Thyroid gland (tissue), 4 donors: ENCODE results near the gene NUBP1. TPM values are rescaled to one million over a fixed set of nuclear protein-coding genes. Genes with fewer than 3 reads are reported as not detected.

Experiments
- DNase-seq, 2 donors: peaks; one replicate each; pipeline ENCODE4 v3.0.0-alpha.2; 2019
- H3K27ac ChIP-seq, 3 donors: fragments of 200-600 bp; sonication (generic); 1 replicate in 2 of 3; 2 replicates in 1 of 3; pipeline ENCODE4 v1.5.1; 2016 to 2019; ENCODE audit warnings: mild to moderate bottlenecking in 1 of 3, moderate library complexity in 1 of 3
- H3K27me3 ChIP-seq: fragments of 200-600 bp; sonication (generic); one replicate; pipeline ENCODE4 v1.5.1; 2019
- H3K36me3 ChIP-seq, 2 donors: fragments of 200-600 bp; sonication (generic); one replicate each; pipeline ENCODE4 v1.5.1; 2016 to 2019
- H3K4me1 ChIP-seq, 2 donors: fragments of 200-600 bp; sonication (generic); one replicate each; pipeline ENCODE4 v1.5.1; 2017 to 2019
- H3K4me3 ChIP-seq, 3 donors: fragments of 200-600 bp; sonication (generic); replicated peaks in 1 of 3; 1 replicate in 2 of 3; 2 replicates in 1 of 3; pipeline ENCODE4 v1.5.1; 2016; ENCODE audit warnings: mild to moderate bottlenecking in 1 of 3
- H3K9me3 ChIP-seq: fragments of 200-600 bp; sonication (generic); one replicate; pipeline ENCODE4 v1.5.1; 2017
- POLR2A ChIP-seq, 2 donors: fragments of 450-650 bp; IDR thresholded peaks; one replicate each; pipeline ENCODE4 v1.6.1; 2017; ENCODE audit warnings: antibody characterized with exemption in 2 of 2, mild to moderate bottlenecking in 2 of 2, moderate library complexity in 1 of 2
- WGBS, 2 donors: methylation state at CpG; one replicate each; pipeline ENCODE4 v1.1.5; 2017; 5-methylcytosine and 5-hydroxymethylcytosine counted together
- intact Hi-C: fragments of 100-400 bp; cut with DNase I; formaldehyde crosslinking; loops from one replicate; pipeline ENCODE4 v1.15.1; 2023
- total RNA-seq, 4 donors: library from RNA; depleted of rRNA; stranded (reverse); fragments of >200 nt; gene quantifications; one replicate each; pipeline ENCODE4 v1.2.3, GENCODE V29; 2016
- TF ChIP-seq, protein P1 (sequence below), 6 experiments: fragments of 200-600 bp in 3 of 6; fragments of 450-650 bp in 3 of 6; sonication (generic) in 3 of 6; IDR thresholded peaks; one replicate each; pipeline ENCODE4 v1.5.1; 2016 to 2019; ENCODE audit warnings: antibody characterized with exemption in 6 of 6, mild to moderate bottlenecking in 2 of 6, inconsistent platforms in 1 of 6, moderate library complexity in 1 of 6

NUBP1 gene
- total RNA-seq, 4 donors from 2014 or later, result 28.0 to 42.4 (median 33.6) TPM

DNA sequence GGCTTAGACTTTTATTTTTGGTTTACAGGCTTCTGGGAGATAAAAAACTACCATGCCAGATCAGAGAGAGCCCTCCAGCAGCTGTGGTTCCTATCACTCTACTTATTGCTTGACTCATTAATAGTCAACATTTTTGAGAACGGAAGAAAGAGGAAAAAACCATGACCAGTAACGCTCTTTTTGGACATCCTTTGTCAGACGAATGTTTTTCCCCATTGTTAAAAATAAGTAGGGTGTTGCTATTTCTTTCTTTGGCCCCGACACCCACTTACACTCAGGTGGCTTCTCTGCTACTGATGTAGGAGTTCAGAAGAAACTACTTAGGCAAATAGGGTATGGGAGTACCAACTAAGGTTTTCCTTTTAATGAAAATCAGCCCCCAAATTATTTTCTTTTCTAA is 47.4 kb downstream of the NUBP1 start:
- no peak for TF ChIP-seq POLR2A (IDR thresholded peaks at IDR 0.05)
- TF ChIP-seq, protein P1, sequence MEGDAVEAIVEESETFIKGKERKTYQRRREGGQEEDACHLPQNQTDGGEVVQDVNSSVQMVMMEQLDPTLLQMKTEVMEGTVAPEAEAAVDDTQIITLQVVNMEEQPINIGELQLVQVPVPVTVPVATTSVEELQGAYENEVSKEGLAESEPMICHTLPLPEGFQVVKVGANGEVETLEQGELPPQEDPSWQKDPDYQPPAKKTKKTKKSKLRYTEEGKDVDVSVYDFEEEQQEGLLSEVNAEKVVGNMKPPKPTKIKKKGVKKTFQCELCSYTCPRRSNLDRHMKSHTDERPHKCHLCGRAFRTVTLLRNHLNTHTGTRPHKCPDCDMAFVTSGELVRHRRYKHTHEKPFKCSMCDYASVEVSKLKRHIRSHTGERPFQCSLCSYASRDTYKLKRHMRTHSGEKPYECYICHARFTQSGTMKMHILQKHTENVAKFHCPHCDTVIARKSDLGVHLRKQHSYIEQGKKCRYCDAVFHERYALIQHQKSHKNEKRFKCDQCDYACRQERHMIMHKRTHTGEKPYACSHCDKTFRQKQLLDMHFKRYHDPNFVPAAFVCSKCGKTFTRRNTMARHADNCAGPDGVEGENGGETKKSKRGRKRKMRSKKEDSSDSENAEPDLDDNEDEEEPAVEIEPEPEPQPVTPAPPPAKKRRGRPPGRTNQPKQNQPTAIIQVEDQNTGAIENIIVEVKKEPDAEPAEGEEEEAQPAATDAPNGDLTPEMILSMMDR (IDR thresholded peaks at IDR 0.05), result no peak
- no peak overlapping the region for H3K27ac ChIP-seq
- DNase-seq, result no peak
- H3K4me1 ChIP-seq, result no peaks in the 10 kb centered on the region
- no peaks in the 10 kb centered on the region for H3K36me3 ChIP-seq
- no peak overlapping the region for H3K4me3 ChIP-seq
- no peaks in the 10 kb centered on the region for H3K27me3 ChIP-seq
- 83 to 85% methylated on average over 4 of the region's 4 CpGs for WGBS, 2 donors
- intact Hi-C loops, result no loop called here
- H3K9me3 ChIP-seq, result no peaks in the 10 kb centered on the region

DNA sequence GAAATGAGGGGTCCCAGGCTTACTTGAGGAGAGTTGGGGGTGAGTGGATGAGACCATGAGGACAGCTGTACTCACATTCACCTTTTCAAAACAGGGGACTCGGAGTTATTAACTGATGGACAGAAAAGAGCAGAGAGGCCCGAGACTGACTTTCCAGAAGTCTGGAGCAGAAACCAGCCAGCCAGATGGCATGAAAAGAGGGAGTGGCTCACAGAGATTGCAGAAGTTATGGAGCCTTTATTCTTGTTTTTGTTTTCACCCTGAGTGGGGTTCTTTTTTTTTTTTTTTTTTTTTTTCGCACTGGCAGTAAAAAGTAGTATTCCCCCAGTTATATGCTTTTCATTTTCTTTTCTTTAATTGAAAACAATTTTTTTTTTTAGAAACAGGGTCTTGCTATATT is 56.1 kb downstream of the NUBP1 start:
- WGBS, 2 donors, result 88 to 94% methylated on average over 3 of the region's 3 CpGs

DNA sequence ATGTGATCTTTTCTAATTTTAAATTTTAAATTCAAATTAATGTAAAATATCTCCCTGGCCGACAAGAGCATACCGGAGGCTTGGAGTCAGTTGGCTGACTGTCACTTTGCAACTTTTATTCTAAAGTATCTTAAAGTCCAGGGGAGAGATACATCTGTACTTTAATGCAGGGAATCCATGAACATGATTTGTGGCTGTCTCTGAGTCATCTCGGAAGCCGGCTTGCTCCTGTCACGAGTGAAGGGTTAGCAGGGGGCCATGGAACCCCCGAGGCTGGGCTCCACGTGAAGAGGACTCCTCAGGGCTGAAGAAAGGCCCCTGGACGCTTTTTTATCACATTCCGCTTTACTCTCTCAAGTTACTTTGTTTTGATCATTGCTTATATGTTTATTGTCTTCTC is 61.7 kb downstream of the NUBP1 start:
- intact Hi-C loops, result no loop called here
- Histone ChIP-seq H3K9me3 (no peaks in the 10 kb centered on the region), H3K36me3 (no peaks in the 10 kb centered on the region), H3K27me3 (no peaks in the 10 kb centered on the region), H3K27ac (no peak overlapping the region), H3K4me3 (no peak overlapping the region), H3K4me1 (peaks cover 0 to 4% of the 10 kb centered on the region in 2 donors)
- TF ChIP-seq, protein P1 (IDR thresholded peaks at IDR 0.05), result no peak
- TF ChIP-seq POLR2A (IDR thresholded peaks at IDR 0.05), result no peak
- DNase-seq, result no peak
- 86% methylated on average over 9 of the region's 9 CpGs for WGBS, 2 donors

More for the DNA sequence above, 56.1 kb downstream of the NUBP1 start:
- H3K4me1 ChIP-seq, result peaks cover 0 to 4% of the 10 kb centered on the region in 2 donors
- intact Hi-C loops, result no loop called here
- H3K27me3 ChIP-seq, result no peaks in the 10 kb centered on the region
- DNase-seq, result no peak
- TF ChIP-seq, protein P1 (IDR thresholded peaks at IDR 0.05), result no peak
- no peak for TF ChIP-seq POLR2A (IDR thresholded peaks at IDR 0.05)
- no peak overlapping the region for H3K4me3 ChIP-seq
- no peak overlapping the region for H3K27ac ChIP-seq
- no peaks in the 10 kb centered on the region for H3K9me3 ChIP-seq
- no peaks in the 10 kb centered on the region for H3K36me3 ChIP-seq

DNA sequence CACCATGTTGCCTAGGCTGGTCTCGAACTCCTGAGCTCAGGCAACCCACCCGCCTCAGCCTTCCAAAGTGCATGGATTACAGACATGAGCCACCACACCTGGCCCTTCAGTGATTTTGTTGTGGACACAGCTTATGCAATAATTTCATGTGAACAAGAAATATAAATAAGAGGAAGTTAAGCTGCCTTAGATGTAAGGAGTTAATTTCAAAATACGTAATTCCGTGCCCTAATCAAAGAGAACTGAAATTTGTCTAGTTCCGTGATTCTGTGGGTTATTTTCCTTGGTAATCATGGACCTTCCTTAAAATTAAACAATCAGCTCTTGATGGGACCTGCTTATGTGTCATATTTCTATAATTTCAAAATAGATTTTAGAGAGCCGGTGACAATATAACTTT is 63.1 kb downstream of the NUBP1 start:
- no peak for DNase-seq
- Histone ChIP-seq H3K27me3 (no peaks in the 10 kb centered on the region), H3K9me3 (no peaks in the 10 kb centered on the region), H3K4me1 (no peaks in the 10 kb centered on the region), H3K4me3 (no peak overlapping the region), H3K27ac (no peak overlapping the region), H3K36me3 (no peaks in the 10 kb centered on the region)
- TF ChIP-seq POLR2A (IDR thresholded peaks at IDR 0.05), result no peak
- TF ChIP-seq, protein P1 (IDR thresholded peaks at IDR 0.05), result no peak
- intact Hi-C loops, result no loop called here
- WGBS, 2 donors, result 91 to 95% methylated on average over 6 of the region's 6 CpGs

DNA sequence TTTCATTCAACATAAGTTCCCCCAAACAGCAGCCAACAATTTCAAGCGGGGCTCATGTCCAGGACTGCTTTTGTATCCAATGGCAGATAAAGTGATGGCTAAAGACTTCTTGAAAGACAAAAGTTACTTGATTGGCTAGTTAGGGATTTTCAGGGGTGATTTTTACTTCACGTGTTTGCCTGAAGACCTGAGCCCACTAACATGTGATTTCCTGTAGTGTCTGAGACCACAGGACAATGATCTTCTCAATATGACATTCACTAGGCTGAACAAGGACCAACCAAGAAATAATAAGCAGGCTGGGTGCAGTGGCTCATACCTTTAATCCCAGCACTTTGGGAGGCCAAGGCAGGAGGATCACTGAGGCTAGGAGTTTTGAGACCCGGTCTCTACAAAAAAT is 64.6 kb downstream of the NUBP1 start:
- H3K9me3 ChIP-seq, result no peaks in the 10 kb centered on the region
- no peaks in the 10 kb centered on the region for H3K36me3 ChIP-seq
- H3K4me1 ChIP-seq, result no peaks in the 10 kb centered on the region
- WGBS, 2 donors, result 80 to 95% methylated on average over 3 of the region's 3 CpGs
- intact Hi-C loops, result no loop called here
- no peak for DNase-seq
- H3K27ac ChIP-seq, result no peak overlapping the region
- no peaks in the 10 kb centered on the region for H3K27me3 ChIP-seq
- no peak overlapping the region for H3K4me3 ChIP-seq
- no peak for TF ChIP-seq POLR2A (IDR thresholded peaks at IDR 0.05)
- TF ChIP-seq, protein P1 (IDR thresholded peaks at IDR 0.05), result no peak
